GM19455 (cell line): ENCODE data around the gene GPR62.

ENCODE experiments used
- ATAC-seq: cut with Tn5 transposase; IDR thresholded peaks from one replicate; pipeline ENCODE4 v1.9.1; 2021; ENCODE audit not compliant: unreplicated experiment

The GPR62 gene

DNA sequence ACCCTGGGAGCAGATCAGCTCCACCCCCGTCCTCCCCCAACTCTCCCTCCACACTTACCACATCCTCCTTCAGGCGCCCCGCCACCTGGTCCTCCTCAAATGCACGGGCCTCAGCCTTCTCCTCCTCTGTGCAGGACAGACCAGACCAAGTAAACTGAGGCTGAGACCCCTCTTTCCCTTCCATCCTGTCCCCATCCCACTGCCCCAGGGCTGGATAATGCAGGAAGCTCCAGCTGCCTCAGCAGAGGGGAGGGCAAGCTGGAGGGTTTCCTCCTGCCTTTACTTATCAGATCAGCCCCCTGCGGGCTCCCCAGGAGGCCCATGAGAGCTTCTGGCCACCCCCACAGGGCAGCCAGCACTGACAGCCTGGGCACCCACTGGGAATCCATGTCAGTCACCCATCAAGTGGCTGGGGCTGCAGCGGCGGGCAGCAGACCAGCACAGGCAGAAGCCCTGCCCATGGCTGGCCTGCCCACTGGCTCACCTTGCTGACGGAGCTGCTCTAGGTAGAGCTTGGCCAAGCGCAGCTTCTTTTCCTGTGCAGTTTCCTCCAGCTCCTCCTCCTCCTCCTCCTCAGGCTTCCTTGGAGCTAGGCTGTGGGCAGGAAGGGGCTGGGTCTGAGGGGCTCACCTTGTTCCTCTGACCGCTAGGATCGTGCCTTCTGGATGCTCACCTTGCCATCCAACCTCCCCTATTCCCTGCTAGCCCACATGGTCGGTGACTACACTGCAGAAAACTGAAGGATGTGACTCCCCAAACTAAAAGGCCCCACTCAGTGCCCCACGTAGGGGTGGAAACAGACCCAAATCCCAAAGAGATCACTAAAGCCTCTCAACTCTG lies 17.4 kb upstream of the GPR62 start:
- ATAC-seq, result no peak

DNA sequence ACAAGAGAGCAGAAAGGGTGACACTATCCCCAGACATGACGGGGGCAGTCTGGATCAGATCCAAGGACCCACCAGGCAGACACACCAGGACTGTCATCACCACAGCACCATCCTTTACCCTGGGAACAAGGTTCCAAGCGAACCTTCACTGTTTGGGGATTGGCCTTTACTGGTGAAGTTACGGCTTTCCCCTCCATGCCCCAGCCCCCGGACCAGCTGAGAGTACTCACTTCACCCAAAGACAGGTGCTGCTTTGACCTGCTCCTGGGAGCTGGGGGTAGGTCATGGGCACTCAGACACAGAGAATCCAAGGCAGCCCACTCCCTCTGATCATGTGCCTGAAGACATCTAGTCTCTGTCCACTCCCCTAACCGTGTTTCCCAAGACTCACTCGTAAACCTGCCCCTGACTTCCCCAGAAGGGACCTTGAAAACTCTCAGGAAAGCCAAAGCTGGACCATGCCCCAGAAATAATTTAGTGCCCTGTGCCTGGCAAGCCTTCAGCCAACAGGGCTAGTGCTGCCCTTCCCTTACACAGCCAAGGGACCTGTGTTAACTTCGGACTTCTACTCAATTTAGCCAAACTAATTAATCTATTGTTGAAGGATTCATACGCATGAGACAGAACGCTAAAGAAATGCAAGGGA lies 16.3 kb upstream of the GPR62 start:
- ATAC-seq, result no peak

DNA sequence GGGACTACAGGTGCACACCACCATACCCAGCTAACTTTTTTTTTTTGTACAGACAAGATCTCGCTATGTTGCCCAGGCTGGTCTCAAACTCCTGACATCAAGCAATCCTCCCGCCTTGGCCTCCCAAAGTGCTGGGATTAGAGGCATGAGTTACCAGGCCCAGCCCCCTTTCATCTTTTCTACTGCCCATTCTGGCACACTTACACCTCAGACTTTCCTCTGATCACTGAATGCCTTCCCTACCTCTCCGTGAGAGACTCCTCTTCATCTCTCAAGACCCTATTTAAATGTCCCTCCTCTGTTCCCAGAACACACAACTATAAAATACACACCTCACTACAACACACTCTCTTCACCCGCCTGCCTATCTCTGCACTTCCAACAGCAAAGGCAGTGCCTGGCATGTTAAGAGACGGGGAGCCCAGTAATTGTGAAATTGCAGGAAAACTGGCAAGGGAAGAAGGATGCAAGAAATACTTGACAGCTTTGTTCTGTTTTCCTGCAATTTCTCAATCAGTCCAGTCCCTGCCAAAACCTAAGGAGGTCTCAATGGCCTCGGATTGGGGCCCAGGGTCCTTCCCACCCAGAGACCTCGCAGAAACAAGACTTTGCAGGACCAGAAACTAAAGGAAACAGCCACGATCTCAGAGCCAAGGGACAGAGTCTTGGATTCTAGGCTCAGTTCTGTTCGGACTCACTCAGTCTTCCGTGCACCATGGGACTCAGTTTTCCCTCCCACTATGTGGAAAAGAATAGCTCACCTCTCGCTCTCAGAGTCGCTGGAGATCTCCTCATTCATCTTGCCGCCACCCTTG lies 14.3 kb upstream of the GPR62 start:
- ATAC-seq, result no peak

DNA sequence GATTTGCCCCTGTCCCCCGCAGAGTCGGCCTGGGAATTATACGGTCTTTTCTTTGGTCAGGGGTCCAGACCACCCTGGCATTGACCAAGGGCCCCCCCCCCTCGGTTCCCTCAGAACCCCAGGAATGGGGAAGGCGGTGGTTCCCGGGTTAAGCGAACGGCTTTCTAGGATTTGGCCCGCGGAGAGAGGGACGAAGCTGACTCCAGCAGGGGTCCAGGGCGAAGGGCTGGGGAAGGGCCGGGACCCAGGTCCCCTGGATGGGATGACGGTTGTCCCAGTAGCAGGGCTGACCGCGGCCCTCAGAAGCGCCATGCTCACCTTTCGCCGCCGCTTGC lies 13.8 kb upstream of the GPR62 start:
- no peak for ATAC-seq

DNA sequence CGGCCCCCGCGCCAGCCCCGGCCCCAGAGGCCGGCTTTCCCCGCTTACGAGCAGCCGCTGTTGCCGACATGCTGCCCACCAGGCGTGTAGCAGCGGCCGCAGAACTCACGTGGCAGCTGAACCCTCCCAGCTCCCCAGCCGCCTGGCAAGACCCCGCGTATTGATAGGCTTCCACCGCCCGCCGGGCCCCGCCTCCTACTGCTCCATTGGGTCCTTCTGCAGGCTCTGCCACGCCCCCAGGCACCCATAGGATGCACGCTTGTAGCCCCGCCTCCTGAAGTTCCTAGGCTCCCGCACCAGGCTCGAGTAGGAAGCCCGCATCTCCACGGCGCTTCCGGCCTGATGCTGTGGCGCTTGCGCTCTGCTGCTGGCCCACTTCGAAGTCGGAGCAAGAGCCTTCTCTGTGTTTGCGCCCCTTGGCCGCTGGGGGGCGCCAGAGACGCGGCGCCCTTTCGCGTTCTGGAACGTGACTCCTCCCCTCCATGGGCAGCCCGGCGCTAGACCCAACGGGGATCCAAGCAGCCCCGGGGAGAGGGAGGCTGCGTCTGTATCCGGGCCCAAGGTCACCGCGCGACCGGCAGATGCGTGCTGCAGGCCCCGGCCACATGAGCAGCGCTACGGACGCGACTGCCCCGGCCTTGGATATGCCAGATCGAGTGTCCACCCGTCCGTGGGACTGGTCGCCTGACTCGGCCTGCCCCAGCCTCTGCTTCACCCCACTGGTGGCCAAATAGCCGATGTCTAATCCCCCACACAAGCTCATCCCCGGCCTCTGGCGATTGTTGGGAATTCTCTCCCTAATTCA lies 13.2 kb upstream of the GPR62 start, which contains the start of the genes PARP3 and RRP9:
Gene PARP3, plus strand, starts transcription at position 566 of the 805 bp plus-strand sequence. CDS start 993 bp downstream, outside the sequence.
Gene RRP9, minus strand, starts transcription at position 107 of the 805 bp plus-strand sequence. Its CDS starts 37 bp downstream, at position 70.
- ATAC-seq, result peak; percentile 91

DNA sequence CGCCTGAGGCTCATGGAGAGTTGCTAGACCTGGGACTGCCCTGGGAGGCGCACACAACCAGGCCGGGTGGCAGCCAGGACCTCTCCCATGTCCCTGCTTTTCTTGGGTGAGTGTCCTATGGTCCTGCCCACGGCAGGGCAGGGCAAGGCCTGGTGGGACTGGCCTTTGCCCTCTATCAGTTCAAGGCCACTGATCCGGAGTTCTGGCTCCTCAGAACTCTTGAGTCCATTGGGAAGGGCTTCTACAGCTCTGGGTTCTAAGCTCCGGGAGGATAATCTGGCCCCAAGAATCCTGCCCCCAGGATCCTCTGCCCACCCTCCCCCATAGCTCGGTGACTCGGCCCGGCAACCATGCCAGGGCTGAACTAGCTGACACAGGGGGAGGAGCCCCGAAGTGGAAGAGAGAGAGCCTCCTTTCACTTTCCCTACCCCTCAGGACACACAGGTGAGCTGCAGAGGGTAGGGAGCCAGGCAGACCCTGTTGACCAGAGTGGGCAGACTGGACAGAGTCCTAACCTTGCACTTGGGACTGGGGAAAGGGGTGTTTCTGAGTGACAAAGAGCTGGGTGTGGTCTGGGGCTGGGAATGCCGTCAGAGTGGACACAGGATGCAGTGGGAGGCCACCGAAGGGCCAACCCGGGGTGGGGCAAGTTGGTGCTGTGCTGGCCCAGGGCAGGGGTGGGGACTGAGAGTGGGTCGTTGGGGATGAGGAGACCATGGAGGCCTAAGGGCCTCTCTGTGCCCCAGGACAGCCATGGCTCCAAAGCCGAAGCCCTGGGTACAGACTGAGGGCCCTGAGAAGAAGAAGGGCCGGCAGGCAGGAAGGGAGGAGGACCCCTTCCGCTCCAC lies 12.4 kb upstream of the GPR62 start:
- ATAC-seq, result no peak

DNA sequence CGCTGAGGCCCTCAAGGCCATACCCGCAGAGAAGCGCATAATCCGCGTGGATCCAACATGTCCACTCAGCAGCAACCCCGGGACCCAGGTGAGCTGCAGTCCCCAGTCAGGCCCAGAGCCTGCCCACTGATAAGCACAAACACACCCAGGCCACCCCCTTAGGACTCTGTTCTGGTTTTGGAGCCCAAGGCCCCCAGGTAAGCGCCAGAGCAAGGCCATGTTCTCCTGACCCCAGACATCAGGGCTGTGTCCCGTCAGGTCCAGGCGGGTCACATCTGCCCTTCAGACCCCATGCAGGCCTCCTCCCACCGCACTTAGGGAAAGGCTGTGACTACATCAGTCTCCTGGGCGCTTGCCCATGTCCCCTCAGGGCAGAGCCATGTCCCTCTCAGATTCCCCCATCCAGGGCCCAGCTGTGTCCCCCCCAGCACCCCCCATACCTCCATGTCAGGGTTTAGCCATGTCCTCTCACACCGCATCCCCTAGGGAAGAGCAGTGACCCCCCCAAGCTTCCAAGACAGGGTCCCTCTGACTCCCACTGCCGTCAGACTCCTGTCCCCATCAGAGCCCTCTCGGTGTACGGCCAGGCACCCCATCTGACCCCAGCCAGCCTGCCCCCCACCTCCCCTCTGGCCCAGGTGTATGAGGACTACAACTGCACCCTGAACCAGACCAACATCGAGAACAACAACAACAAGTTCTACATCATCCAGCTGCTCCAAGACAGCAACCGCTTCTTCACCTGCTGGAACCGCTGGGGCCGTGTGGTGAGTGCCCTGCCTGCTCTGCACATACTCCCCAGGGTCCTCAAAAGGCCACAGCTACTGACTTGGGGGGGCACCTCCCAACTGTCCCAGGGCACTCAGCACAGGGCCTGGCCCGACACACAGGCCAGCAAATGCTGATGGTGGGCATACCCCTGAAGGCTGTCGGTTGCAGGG lies 11.5 kb upstream of the GPR62 start:
- ATAC-seq, result no peak

DNA sequence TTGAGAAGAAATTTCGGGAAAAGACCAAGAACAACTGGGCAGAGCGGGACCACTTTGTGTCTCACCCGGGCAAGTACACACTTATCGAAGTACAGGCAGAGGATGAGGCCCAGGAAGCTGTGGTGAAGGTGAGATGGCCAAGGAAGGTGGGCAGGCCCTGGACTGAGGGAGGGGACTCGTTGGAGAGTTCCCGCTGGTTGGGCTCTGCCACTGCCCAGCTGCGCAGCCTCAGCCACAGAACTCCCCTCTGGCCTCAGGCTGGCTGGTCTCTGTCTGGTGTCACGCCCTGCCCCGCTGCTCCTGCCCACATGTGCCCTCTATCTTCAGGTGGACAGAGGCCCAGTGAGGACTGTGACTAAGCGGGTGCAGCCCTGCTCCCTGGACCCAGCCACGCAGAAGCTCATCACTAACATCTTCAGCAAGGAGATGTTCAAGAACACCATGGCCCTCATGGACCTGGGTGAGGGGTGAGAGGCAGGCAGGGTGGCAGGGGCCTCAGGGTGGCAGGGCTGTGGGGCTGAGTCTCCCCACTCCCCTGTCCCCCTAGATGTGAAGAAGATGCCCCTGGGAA lies 10.6 kb upstream of the GPR62 start:
- no peak for ATAC-seq

DNA sequence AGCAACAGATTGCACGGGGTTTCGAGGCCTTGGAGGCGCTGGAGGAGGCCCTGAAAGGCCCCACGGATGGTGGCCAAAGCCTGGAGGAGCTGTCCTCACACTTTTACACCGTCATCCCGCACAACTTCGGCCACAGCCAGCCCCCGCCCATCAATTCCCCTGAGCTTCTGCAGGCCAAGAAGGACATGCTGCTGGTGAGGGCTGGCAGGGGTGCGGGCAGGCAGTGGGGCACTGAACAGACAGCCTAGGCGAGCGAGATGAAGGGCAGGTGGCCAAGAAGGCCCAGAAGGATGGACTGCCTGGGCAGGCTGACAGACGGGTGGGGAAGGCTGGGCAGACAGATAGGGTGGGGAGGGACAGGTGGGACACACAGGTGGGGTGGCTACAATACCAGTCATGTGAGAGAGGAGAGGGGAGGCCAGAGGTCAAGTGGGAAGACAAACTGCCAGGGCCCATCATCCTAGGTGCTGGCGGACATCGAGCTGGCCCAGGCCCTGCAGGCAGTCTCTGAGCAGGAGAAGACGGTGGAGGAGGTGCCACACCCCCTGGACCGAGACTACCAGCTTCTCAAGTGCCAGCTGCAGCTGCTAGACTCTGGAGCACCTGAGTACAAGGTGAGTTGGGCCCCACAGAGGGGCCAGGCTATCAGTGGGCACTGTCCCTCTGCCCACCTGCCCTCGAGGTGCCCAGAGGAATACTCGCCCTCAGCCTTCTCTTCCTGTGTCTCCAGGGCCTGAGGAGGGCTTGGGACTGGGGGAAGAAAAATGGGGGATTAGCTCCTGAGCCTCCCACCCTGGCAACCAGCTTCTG lies 9.9 kb upstream of the GPR62 start:
- ATAC-seq, result no peak

DNA sequence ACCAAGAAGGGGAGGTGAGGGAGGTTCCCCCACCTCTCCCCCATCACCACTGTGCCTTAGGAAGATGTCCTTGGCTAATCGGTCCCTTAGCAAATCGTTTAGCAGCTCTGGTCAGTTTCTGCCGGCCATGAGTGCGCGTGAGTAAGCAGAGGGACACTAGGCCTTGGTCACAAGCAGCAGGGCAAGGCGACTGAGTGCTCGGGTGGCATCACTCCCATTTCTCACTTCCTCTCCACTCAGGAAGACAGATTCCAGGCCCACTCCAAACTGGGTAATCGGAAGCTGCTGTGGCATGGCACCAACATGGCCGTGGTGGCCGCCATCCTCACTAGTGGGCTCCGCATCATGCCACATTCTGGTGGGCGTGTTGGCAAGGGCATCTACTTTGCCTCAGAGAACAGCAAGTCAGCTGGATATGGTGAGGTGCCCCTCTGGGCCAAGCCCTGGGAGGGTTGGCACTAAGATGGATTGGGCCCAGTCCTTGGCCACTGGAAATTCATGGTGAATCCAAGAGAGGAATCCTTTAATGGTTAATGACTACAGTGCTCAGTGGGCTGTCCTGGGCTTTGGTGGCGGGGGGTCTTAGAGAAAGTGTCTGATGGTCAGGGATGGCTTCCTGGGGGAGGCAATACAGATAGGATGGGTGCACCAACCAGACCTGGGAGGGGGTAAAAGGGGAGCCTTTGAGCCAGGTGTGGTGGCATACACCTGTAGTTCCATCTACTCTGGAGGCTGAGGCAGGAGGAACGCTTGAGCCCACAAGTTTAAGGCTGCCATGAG lies 9.1 kb upstream of the GPR62 start:
- no peak for ATAC-seq

DNA sequence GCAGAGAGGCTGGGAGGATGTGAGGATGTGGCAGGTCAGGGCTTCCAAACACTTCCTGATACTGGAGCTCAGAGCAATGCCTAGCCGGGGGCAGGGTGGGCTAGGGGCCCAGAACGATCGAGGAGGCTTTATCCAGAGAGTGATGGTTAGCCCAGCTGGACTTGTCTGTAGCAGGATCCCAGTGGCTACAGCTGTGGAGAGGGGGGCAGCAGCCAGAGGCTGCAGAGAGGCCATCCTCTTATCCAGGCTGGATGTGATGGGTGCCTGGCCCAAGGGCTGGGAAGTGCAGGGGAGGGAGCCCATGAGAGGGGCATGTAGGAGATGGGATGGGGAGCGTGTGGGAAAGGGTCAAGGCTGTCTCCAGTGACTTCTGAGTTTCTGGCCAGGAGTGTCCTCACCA lies 8.4 kb upstream of the GPR62 start:
- ATAC-seq, result no peak

DNA sequence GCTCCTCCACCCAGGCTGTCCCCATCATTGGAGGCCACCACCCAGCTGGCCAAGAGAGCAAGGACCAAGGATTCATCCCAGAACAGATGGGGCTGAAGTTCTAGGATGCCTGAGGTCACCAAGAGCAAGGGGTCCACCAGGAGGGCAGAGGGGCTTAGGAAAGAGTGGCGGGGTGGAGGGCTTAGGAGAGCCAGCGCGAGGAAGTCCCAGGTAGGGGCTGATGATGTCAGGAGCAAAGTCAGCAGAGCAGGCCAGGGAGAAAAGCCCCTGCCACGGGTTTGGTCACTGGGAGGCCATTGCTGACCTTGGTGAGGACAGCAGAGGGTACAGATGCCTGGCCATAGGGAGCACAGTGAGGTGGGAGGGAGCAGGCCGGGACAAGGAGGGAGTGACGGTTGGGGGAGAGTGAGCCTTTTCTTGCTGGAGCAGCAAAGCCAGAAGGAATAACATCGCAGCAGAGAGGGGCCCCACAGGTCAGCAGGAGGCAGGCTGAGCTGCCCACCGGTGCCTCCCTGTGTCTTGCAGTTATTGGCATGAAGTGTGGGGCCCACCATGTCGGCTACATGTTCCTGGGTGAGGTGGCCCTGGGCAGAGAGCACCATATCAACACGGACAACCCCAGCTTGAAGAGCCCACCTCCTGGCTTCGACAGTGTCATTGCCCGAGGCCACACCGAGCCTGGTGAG lies 7.8 kb upstream of the GPR62 start:
- ATAC-seq, result no peak

DNA sequence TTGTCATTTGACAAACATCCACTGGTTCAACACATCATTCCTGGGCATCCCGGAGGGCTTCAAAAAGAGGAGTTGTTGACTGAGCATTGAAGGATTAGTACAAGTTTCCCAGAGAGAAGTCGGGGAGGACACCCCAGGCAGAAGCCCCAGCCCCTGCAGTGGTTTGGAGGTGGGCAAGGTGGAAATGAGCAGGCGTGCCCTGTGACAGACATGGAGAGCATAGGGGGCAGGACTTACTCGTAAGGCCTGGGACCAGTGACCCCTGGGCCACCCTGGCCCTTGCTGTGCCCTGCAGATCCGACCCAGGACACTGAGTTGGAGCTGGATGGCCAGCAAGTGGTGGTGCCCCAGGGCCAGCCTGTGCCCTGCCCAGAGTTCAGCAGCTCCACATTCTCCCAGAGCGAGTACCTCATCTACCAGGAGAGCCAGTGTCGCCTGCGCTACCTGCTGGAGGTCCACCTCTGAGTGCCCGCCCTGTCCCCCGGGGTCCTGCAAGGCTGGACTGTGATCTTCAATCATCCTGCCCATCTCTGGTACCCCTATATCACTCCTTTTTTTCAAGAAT lies 7.1 kb upstream of the GPR62 start:
- no peak for ATAC-seq

DNA sequence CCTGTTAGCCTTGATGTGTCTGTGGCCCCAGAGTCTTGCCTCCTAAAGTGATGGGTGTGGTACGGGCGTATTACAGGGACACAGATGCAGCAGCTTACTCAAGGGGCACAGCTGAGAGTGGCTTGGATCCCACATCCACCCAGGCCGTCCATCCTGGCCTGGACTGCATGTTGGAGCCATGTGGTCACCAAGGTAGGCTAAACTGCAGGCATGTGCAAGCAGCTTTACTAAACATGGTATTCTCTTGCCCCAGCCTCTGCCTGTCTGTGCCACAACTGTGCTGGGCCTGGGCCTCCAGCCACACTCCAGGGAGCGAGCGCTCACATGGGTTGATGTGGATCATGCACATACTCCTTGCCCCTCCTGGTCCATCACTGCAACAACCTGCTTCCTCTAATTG lies 6.1 kb upstream of the GPR62 start:
- ATAC-seq, result no peak

DNA sequence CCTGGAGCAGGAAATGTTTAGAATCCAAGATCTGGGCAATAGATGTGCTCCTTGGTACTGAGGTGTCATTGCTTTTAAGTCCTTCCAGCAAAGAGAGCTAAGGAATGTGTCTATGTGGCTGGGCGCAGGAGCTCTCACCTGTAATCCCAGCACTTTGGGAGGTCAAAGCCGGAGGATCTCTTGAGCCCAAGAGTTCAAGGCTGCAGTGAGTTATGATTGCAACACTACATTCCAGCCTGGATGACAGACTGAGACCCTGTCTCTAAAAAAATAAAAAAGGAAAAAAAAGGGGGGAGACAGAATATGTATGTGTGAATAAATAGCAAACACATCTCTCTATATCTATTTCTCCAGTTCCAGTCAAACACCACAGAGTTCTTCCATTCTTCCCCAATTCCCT lies 4.3 kb upstream of the GPR62 start:
- ATAC-seq, result no peak

DNA sequence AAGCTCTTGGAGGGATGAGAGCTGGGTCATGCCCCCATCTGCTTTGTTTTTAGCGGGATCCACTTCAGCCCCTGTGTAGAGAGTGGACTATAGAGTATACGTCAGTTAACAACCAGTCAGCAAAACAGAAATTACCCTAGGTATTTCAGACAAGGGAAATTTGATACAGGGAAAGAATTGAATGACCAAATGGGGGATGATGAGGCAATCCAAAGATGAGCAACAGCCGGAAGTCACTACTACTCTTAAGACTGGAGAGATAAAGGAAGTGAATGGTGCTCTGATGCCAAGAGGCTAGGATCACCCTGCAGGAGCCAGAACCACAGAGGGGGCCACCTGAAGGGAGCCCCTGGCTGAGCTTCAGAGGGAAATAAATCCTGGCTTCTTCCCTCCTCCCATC lies 1.7 kb upstream of the GPR62 start:
- ATAC-seq, result no peak
